Stimulated activated naive CD8-positive, alpha-beta T cell treated with anti-CD3 and anti-CD28 coated beads, Interleukin-15, Interleukin-2, amounts not matched to agents 100 U/mL and 50 U/mL, for 24 hours (primary cell): ENCODE measurements around the gene NECTIN4.
"Not testable (repeated sequence)": the region's sequence is repeated elsewhere in the genome, so short reads cannot be mapped to it uniquely, and the experiment has no call there.

ENCODE experiments used
- ATAC-seq: fragments of 150-1000 bp; cut with Tn5 transposase; one replicate; pipeline ENCODE4 v1.10.0; 2021
- DNase-seq: peaks from one replicate; pipeline ENCODE4 v3.0.0; 2021

Gene NECTIN4

GRCh38 chr1:161082483-161082882, 6.9 kb downstream of the NECTIN4 start:
- DNase-seq (no peak), ATAC-seq (no peak)

GRCh38 chr1:161081519-161081918, 7.8 kb downstream of the NECTIN4 start:
- ATAC-seq (no peak), DNase-seq (no peak)

DNA sequence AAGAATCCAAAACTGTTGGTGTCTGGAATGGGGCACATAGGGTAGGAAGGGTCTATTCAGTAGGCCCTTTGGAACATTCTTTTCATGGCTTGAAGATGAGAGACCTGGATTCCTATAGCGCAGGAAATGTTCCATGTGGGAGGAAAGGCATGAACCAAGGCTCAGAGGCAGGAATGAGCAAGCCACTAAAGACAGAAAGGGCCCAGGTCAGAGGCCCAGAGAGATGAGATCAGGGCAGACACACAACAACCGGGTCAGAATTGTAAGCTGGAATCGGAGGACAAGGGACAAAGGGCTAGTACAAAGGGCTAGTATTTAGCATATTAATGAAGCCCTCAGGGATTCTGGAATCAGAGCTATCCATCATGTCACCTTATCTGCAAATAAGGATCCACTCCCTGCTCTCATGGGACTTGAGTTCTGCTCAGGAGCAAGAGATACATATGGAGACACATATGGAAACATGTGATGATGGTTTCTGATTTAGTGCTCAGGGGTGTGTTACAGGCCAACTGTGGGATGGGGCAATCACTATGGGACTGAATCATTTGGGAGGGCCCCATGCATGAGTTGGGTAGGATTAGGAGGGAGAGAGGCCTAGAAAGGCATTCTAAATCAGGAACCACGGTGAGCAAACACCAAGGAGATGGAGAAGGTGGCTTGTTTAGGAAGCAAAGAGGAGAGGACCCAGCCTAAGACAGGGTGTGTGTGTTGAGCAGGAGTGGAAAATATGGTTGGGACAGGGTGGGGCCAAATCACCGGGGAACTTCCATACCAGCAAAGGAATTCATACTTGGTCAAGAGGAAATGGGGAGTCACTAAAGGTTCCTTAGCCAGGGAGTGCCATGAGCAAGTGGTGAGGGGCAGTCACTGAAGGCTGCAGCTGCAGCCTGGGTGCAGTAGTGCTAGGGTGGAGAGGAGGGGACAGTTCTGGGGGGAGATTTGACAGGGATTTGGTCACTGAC, 8.6 kb downstream of the NECTIN4 start:
- DNase-seq (no peak), ATAC-seq (peak; percentile 12)

DNA sequence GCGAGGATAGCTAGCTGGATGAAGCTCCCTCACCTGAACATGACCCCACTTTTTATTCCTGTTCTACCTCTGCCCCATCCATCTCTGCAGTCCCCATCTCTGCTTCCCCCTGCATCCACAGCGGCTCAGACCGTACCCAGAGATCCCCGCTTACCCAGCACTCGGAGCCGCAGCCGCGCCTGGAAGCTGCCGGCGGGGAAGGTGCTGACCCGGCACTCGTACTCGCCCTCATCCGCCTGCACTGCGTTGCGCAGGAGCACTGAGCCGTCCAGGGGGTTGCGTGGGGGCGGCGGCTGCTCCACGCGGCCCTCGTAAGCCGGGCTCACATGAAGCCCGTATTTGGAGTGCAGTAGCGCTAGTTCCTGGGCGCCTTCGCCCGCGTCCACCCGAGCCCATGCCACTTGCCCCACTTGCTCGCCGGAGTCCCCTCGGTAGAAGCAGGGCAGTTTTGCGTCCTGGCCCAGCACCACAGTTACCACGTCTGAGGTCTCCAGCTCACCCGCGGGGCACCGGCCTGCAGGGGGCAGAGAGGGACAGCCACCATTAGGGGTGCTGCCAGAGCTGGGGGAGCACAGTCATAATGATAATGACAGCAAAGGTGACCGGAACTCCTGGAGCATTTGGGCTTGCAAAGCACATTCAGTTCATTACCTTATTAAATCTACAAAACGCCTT, 9.8 kb downstream of the NECTIN4 start:
- no peak for ATAC-seq
- no peak for DNase-seq

DNA sequence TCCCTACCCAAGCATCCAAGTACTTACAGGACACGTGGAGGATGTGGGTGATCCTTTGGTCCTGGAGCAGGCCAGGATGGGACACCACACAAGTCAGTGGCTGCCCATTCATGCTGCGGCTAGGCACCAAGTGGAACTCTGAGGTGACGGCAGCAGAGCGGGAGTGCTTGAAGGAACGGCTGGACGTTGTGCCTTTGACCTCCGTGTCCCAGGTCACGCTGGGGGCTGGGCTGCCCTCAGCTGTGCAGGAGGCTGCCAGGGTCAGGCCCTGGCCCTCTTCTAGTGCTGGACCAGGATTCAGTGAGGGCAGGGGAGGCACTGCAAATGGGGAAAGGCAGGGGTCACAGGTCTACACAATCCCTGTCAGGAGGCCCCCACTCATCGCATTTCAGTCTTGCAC, 11.9 kb downstream of the NECTIN4 start:
- DNase-seq: no peak
- no peak for ATAC-seq

GRCh38 chr1:161076410-161076809, 12.9 kb downstream of the NECTIN4 start:
- DNase-seq: no peak
- ATAC-seq: no peak

GRCh38 chr1:161074676-161075368, 14.5 kb downstream of the NECTIN4 start:
- ATAC-seq: no peak

DNA sequence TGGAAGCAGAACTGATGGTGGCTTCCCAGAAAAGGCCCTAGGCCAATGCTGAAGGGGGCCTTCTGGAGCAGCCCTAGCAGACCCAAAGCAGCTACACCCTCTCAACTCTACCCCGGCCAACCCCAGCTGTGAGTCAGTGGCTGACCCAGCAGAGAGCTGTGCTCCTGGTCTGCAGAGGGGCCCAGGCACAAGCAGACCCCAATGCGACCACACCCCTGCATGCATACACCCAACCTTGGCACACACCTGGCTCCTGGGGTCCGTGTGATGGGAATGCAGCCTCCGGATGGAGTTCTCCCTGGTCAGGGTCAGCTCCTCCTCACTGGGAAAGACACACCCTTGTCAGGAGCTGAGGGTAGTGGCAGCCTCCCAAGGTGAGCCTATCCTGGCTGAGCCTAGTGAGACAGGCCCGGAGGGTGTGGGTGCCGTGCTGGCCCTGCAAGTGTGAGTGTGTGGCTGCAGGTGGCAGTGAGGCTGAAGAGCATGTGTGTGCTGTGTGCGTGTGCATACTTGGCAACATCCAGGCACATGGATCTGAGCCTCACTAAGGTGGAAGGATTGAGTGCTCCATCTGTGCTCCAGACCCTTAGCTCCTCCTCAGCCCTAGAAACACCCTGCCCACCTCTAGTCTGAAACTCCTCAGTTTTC, 15.8 kb downstream of the NECTIN4 start:
- DNase-seq: no peak
- ATAC-seq: no peak

More at GRCh38 chr1:161074676-161075368, 14.5 kb downstream of the NECTIN4 start:
- no peak for DNase-seq

DNA sequence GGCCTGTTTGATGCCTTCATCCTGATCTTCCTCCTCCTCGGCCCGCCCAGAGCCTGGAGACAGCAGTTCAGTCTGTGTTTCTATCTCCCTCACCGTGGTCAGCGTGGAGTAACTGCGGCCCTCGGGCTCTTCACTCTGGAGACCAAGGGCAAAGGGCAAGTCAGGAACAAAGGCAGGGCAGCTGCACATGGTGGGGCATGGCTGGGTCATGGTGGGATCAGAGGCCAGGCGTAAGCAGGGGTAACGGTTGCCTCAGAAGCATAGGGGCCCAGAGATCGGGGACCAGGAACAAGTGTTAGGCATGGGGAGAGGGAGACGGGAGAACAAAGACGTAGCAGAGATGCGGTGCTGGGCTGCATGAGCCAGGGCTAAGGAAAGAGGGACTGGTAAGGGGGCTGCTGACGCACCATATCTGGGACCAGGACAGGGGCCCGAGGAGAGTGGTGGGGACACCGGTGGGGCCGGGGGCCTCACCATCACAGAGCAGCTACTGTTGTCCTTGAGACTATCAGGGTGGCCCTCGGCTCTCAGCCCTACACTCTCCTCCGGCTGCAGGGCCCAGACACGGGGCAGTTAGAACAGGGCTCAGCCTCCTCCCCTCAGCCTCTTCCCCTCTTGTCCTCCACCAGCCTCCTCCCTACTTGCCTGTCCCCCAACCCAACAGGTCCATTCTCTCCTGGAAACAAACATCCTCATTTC, 16.5 kb downstream of the NECTIN4 start:
- DNase-seq (no peak), ATAC-seq (no peak)

DNA sequence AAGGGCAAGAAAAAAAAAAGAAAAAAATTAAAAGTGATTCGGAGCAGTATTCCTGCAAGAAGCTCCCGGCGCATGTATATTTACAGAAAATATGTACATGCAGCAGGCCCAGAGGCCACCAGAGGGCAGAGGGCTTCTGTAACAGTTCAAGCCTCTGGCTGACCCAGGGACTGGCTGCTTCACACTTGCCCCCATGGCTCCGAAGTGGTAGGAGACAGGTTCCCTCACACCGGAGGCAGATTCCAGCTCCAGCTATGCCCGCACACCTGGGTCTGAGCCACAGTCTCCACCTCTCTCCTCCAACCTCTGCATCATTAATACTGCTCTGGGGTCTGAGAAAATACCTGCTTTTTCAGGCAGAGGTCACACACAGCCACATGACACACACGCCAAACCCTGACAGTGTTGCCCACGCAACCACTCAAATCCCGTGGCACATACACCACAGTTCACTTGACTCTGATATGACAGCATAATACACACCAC, 17.4 kb downstream of the NECTIN4 start:
- DNase-seq (peak; percentile 66), ATAC-seq (no peak)

DNA sequence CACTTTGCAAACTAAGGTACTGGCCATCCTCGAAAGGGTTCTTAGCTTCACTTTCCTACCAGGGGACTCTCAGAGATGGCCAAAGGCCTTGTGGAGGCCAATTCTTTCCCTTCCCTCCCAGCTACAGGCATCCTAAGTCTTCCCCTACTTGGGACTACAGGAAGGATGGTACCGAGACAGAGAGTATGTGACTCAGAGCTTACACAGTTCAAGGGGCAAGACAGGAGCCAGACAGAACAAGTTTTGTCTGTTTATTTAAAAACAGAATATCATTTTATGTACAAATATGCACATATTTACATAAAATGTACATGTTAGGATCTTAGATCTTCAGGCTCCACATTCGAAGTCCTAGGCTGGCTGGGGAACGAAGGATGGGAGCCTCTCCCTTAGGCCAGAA, 18.6 kb downstream of the NECTIN4 start:
- no peak for DNase-seq
- no peak for ATAC-seq

GRCh38 chr1:161069731-161070270, 19.6 kb downstream of the NECTIN4 start, which contains the start of gene ARHGAP30:
TSS of gene ARHGAP30 (minus strand) at chr1:161069891. CDS start at chr1:161069624, 267 bp downstream.
- ATAC-seq: peak; percentile 83
- DNase-seq: peak; percentile 88

DNA sequence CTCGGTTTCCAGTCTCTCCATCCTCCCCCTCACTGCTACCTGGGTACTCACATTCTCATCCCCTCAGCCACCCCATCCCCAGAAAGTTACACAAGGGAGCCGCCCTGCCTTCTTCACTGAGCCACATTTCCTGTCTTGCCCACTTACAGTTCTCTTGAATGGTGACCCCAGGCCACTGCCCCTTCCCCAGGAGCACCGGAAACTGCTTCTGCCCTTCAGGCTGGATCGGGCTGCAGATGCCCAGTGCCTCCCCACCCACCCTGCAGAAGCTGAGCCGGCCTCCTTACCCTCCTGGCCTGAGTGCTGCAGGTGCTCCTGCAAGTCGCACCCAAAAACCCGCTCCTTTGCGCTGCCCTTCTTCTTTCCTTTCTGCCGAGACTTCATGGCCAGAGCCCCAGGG, 20.1 kb downstream of the NECTIN4 start:
- DNase-seq (peak; percentile 27), ATAC-seq (no peak)

DNA sequence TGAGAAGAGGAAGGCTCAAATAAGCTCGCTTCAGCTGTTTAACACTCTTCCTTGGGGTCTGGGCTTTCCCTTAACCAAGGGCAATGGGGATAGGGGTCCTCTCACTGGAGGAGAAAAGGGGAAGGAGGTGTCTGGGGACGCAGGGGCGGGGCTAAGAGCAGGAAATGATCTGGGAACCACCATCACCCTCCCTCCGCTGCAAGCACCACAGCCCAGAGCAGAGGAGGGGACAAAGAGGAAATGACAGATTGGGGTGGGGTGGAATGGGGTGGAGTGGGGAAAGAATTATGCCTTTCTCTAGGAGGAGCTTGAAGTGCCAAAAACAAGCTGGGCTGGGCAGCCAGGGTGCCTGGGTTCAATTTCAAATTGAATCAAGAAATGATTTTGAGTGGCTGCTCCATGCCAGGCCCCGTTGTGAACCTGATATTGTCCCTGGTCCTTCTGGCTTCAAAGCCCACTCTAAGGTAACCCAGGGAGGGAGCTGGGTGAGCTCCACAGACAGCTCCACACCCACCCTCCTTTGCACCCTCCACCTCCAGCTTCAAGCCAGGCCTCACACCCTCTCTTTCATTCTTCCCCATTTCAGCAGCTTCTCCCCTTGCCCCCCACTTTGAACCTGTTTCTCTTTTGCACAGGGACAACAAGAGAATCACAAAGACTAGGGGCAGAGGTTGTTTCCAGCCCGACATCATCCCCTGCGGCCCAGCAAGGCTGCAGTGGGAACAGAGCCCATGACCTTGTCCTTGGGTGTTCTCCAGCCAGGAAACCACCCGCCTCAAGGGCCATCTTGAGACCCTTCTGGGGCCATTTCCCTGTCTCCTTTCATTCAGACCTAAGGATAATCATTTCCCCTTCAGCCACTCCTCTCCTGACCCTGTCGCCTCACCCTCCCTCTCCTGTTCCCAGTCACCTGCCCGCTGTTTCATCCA, 20.8 kb downstream of the NECTIN4 start:
- DNase-seq (peak; percentile 88), ATAC-seq (peak; percentile 84)

DNA sequence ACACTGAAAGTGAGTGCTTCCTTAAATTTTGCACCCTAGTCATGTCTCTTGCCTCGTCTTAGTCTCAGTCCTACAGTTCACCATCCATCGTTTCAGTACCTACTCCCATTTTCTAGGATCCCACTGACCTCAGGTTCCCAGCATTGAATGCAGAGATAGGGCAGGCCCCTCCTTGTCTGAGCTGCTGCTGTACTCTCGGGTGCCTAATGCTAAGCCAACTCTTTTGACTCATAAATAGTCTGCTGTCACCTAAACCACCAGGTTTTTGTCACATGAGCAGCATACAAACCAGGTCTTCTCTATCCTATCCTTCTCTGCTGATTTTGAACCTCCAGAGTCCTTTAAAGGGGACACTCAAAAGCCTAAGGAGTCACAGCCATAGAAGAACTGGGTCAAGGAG, 22.7 kb downstream of the NECTIN4 start:
- ATAC-seq: no peak
- no peak for DNase-seq

DNA sequence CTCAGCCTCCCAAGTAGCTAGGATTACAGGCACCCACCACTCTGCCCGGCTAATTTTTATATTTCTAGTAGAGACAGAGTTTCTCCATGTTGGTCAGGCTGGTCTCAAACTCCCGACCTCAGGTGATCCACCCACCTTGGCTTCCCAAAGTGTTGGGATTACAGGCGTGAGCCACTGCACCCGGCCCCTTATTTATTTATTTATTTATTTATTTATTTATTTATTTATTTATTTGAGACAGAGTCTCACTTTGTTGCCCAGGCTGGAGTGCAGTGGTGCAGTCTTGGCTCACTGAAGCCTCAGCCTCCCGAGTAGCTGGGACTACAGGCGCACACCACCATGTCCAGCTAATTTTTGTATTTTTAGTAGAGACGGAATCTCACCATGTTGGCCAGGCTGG, 23.7 kb downstream of the NECTIN4 start:
- ATAC-seq, DNase-seq: not testable (repeated sequence)

DNA sequence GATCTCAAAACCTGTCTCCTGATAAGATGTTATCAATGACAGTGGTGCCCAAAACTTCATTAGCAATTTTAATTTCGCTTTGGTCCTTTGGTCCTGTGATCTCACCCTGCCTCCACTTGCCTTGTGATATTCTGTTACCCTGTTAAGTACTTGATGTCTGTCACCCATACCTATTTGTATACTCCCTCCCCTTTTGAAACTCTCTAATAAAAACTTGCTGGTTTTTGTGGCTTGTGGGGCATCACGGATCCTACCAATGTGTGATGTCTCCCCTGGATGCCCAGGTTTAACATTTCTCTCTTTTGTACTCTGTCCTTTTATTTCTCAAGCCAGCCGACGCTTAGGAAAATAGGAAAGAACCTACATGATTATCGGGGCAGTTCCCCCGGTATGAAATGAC, 25.4 kb downstream of the NECTIN4 start:
- not testable (repeated sequence) for ATAC-seq, DNase-seq

DNA sequence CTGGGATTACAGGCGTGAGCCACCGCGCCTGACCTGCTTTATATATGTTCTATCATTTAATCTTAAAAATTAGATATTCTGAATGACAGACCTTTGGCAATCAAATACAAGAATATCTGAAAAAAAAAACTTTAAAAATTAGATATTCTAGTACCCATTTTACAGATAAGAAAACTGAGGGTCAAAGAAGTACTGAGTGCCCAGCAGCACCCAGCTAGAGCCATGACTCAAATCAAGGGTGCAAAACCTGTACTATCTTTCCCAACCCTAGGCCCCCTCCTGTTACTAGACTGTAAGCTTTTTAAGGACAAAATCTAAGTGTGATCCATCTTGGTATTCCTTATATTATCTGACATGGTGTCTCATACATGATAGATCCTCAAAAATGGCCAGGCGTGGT, 27.9 kb downstream of the NECTIN4 start:
- ATAC-seq: no peak
- no peak for DNase-seq

DNA sequence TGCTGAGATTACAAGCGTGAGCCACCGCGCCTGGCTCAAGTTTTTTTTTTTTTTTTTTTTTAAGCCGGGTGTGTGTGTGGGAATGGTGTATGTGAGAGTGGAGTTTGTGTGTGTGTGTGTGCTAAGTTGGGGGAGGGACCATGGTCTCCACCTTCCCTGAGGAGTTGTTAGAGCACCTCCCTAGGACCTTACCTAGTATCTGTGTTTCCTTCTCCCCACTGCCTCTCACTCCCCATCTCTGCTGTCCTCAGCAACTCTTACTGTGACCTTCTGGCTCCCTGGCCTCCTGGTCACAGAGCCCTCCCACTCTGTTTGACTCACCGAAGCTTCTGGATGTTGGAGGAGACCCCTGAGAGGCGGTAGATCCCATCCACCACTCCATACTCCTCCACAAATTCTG, 30.1 kb downstream of the NECTIN4 start:
- DNase-seq: no peak
- ATAC-seq: peak; percentile 23

GRCh38 chr1:161054805-161055204, 34.6 kb downstream of the NECTIN4 start:
- DNase-seq: no peak

More at GRCh38 chr1:161054805-161055204, 34.6 kb downstream of the NECTIN4 start:
- ATAC-seq: no peak
